ENCODE data around the gene TEX261.
"Not testable (repeated sequence)": the region's sequence is repeated elsewhere in the genome, so short reads cannot be mapped to it uniquely, and the experiment has no call there.

TEX261 gene

GRCh38 chr2:70999931-71000330, 5.3 kb upstream of the TEX261 start:
- not testable (repeated sequence) for DNase-seq

GRCh38 chr2:70999362-70999761, 4.7 kb upstream of the TEX261 start:
- no peak for DNase-seq

- DNase-seq: not testable (repeated sequence)
Measured at GRCh38 chr2:70998885-70999284, 4.2 kb upstream of the TEX261 start.

GRCh38 chr2:70995426-70995729, 705 bp upstream of the TEX261 start:
- peak; percentile 71 for DNase-seq

- peak; percentile 25 for DNase-seq
Measured at GRCh38 chr2:70994009-70994698, 519 bp downstream of the TEX261 start.

GRCh38 chr2:70992945-70993853, 1.5 kb downstream of the TEX261 start:
- no peak for DNase-seq

- no peak for DNase-seq
Measured at GRCh38 chr2:70991742-70992141, 2.9 kb downstream of the TEX261 start.

GRCh38 chr2:70991142-70991541, 3.5 kb downstream of the TEX261 start:
- no peak for DNase-seq

GRCh38 chr2:70990216-70990615, 4.5 kb downstream of the TEX261 start:
- DNase-seq: no peak

GRCh38 chr2:70988726-70989648, 5.7 kb downstream of the TEX261 start:
- no peak for DNase-seq

GRCh38 chr2:70988151-70988550, 6.5 kb downstream of the TEX261 start:
- no peak for DNase-seq

GRCh38 chr2:70987386-70987785, 7.3 kb downstream of the TEX261 start:
- no peak for DNase-seq

- no peak for DNase-seq
Measured at GRCh38 chr2:70986499-70987189, 8.0 kb downstream of the TEX261 start.

GRCh38 chr2:70985956-70986355, 8.7 kb downstream of the TEX261 start:
- no peak for DNase-seq

- DNase-seq: no peak
Measured at GRCh38 chr2:70985283-70985688, 9.4 kb downstream of the TEX261 start.

GRCh38 chr2:70984576-70985282, 9.9 kb downstream of the TEX261 start:
- DNase-seq: peak; percentile 83

- no peak for DNase-seq
Measured at GRCh38 chr2:70984228-70984575, 10.5 kb downstream of the TEX261 start.

- DNase-seq: no peak
Measured at GRCh38 chr2:70983506-70984227, 11.0 kb downstream of the TEX261 start.

- DNase-seq: no peak
Measured at GRCh38 chr2:70982971-70983370, 11.7 kb downstream of the TEX261 start.

- DNase-seq: no peak
Measured at GRCh38 chr2:70981866-70982810, 12.5 kb downstream of the TEX261 start.

All from CD4-positive, alpha-beta T cell treated with Interleukin-10 for 1 hour (primary cell).